Liver (tissue), 9 donors: ENCODE data around the gene CSF1. TPM values are rescaled to one million over a fixed set of nuclear protein-coding genes. Genes with fewer than 3 reads are reported as not detected.

Experiments used
- DNase-seq: peaks from one replicate; pipeline ENCODE4 v3.0.0-alpha.2; 2017; ENCODE audit warnings: low spot score
- H3K27ac ChIP-seq, 2 donors: one replicate each; pipeline ENCODE4 v1.7.0; 2013; ENCODE audit warnings: inconsistent platforms in 2 of 2, low read length in 2 of 2, control low read depth in 1 of 2, low read depth in 1 of 2, mild to moderate bottlenecking in 1 of 2
- H3K27me3 ChIP-seq, 4 donors: one replicate each; pipeline versions ENCODE4 v1.6.1 to v1.7.0; 2013; ENCODE audit warnings: low read length in 3 of 4, inconsistent platforms in 1 of 4, mild to moderate bottlenecking in 1 of 4, moderate library complexity in 1 of 4; ENCODE audit not compliant: control insufficient read depth in 4 of 4, insufficient read depth in 4 of 4
- H3K36me3 ChIP-seq, 4 donors: one replicate each; pipeline versions ENCODE4 v1.6.1 to v1.7.0; 2013; ENCODE audit warnings: low read length in 3 of 4, mild to moderate bottlenecking in 3 of 4, low read depth in 1 of 4, moderate library complexity in 1 of 4; ENCODE audit not compliant: control insufficient read depth in 4 of 4, insufficient read depth in 3 of 4
- H3K4me1 ChIP-seq, 4 donors: one replicate each; pipeline versions ENCODE4 v1.6.1 to v1.7.0; 2013; ENCODE audit warnings: low read length in 3 of 4, mild to moderate bottlenecking in 3 of 4, moderate library complexity in 1 of 4; ENCODE audit not compliant: control insufficient read depth in 4 of 4, insufficient read depth in 4 of 4
- H3K4me3 ChIP-seq, 3 donors: one replicate each; pipeline versions ENCODE4 v1.6.1 to v1.7.0; 2013; ENCODE audit warnings: low read length in 3 of 3, control low read depth in 1 of 3, low read depth in 1 of 3, mild to moderate bottlenecking in 1 of 3
- H3K9ac ChIP-seq, 2 donors: one replicate each; pipeline ENCODE4 v1.7.0; 2013; ENCODE audit warnings: low read length in 2 of 2, mild to moderate bottlenecking in 2 of 2, moderate library complexity in 2 of 2, control low read depth in 1 of 2, low read depth in 1 of 2
- H3K9me3 ChIP-seq, 4 donors: one replicate each; pipeline versions ENCODE4 v1.6.1 to v1.7.0; 2013; ENCODE audit warnings: low read length in 3 of 4; ENCODE audit not compliant: control insufficient read depth in 4 of 4
- EGR1 ChIP-seq, 2 donors: IDR thresholded peaks; 2 replicates each; pipeline ENCODE4 v1.6.1; 2016 to 2018; ENCODE audit warnings: antibody characterized with exemption in 2 of 2, low read depth in 2 of 2
- FOXA2 ChIP-seq: IDR thresholded peaks from 2 replicates; pipeline ENCODE4 v1.6.1; 2016; ENCODE audit warnings: antibody characterized with exemption
- HNF4A ChIP-seq, 2 donors: conservative IDR thresholded peaks; 2 replicates each; pipeline ENCODE4 v1.6.1; 2016; ENCODE audit warnings: antibody characterized with exemption in 2 of 2, mild to moderate bottlenecking in 2 of 2
- HNF4G ChIP-seq: IDR thresholded peaks from 2 replicates; pipeline ENCODE4 v1.6.1; 2016; ENCODE audit warnings: antibody characterized with exemption
- JUND ChIP-seq, 2 donors: IDR thresholded peaks; 2 replicates each; pipeline ENCODE4 v1.6.1; 2016; ENCODE audit warnings: antibody characterized with exemption in 2 of 2
- NR2F2 ChIP-seq: IDR thresholded peaks from 2 replicates; pipeline ENCODE4 v1.6.1; 2016; ENCODE audit warnings: antibody characterized with exemption
- RAD21 ChIP-seq, 2 donors: IDR thresholded peaks; 2 replicates each; pipeline ENCODE4 v1.6.1; 2016; ENCODE audit warnings: antibody characterized with exemption in 2 of 2, mild to moderate bottlenecking in 2 of 2
- RXRA ChIP-seq, 2 donors: IDR thresholded peaks; 2 replicates each; pipeline ENCODE4 v1.6.1; 2017 to 2018; ENCODE audit warnings: antibody characterized with exemption in 2 of 2, mild to moderate bottlenecking in 1 of 2
- SP1 ChIP-seq: IDR thresholded peaks from 2 replicates; pipeline ENCODE4 v1.6.1; 2018; ENCODE audit warnings: antibody characterized with exemption, mild to moderate bottlenecking
- TAF1 ChIP-seq: conservative IDR thresholded peaks from 2 replicates; pipeline ENCODE4 v1.6.1; 2016; ENCODE audit warnings: antibody characterized with exemption, mild to moderate bottlenecking
- YY1 ChIP-seq: IDR thresholded peaks from 2 replicates; pipeline ENCODE4 v1.6.1; 2016; ENCODE audit warnings: antibody characterized with exemption, mild to moderate bottlenecking
- WGBS: extraction: QIAGEN DNeasy Blood & Tissue Kit; methylation state at CpG from one replicate; pipeline ENCODE4 v1.1.7; 2013; 5-methylcytosine and 5-hydroxymethylcytosine counted together
- polyA plus RNA-seq, 2 donors: library from polyadenylated mRNA; stranded (reverse) in 1 of 2; unstranded in 1 of 2; fragments of 200-250 nt in 1 of 2; fragments of >200 nt in 1 of 2; fragmentation: Nextera tagmentation in 1 of 2; extraction: Ambion mirVana in 1 of 2; gene quantifications; one replicate each; pipeline versions ENCODE4 v1.2.1 to v1.2.3, GENCODE V29; 2013 to 2015
- total RNA-seq, 2 donors: library from RNA; depleted of rRNA; stranded (reverse); fragments of >200 nt; gene quantifications; one replicate each; pipeline ENCODE4 v1.2.3, GENCODE V29; 2014
- TF ChIP-seq, protein P1 (sequence below): fragments of 150-350 bp; IDR thresholded peaks from 2 replicates; pipeline ENCODE4 v1.5.1; 2017; ENCODE audit warnings: improper control_type of control experiment, low read depth, low read length; ENCODE audit not compliant: missing input control
- TF ChIP-seq, protein P2 (sequence below): IDR thresholded peaks from 2 replicates; pipeline ENCODE4 v1.6.1; 2016; ENCODE audit warnings: antibody characterized with exemption
- TF ChIP-seq, protein P3 (sequence below): IDR thresholded peaks from 2 replicates; pipeline ENCODE4 v1.6.1; 2016; ENCODE audit warnings: antibody characterized with exemption
- TF ChIP-seq, protein P4 (sequence below): IDR thresholded peaks from 2 replicates; pipeline ENCODE4 v1.6.1; 2016; ENCODE audit warnings: antibody characterized with exemption, mild to moderate bottlenecking
- TF ChIP-seq, protein P5 (sequence below): IDR thresholded peaks from 2 replicates; pipeline ENCODE4 v1.6.1; 2016; ENCODE audit warnings: antibody characterized with exemption
- donor health status: healthy.
- donor health status: healthy.
- donor health status: healthy.
- donor health status: healthy.
- donor health status: healthy.

Gene CSF1
- total and polyA plus RNA-seq, 4 donors: 6.3 to 15.2 (median 11.3) TPM

DNA sequence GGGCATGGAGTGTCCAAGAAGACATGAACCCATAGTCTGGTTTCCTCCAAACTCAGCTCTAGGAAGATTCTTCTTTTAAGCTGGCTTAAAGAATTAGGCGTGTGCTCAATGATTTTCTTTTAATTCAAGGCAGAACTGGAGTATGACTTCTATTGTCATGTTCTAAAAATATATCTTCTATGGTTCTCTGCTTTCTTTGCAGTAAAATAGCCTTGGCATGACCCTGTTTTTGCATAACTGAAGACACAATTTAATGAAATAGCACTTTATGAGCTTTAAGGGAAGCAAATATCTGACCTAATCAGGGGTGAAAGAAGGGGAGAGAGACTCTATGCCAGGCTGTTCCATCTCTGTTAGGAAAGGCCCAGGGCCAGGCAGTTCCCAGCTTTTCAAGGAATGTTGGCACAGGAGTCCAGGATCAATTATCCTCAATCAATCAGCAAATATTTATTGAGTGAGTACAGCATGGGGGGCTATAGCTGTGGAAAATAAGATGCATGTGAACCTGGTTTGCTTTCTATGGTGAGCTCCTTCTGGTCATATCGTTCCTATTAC, 7.2 kb upstream of the CSF1 start:
- DNase-seq: no peak
- no peaks in the 10 kb centered on the region for H3K9me3 ChIP-seq
- H3K9ac ChIP-seq: no peak overlapping the region
- TF ChIP-seq JUND (IDR thresholded peaks at IDR 0.05): no peak
- TF ChIP-seq, protein P1, sequence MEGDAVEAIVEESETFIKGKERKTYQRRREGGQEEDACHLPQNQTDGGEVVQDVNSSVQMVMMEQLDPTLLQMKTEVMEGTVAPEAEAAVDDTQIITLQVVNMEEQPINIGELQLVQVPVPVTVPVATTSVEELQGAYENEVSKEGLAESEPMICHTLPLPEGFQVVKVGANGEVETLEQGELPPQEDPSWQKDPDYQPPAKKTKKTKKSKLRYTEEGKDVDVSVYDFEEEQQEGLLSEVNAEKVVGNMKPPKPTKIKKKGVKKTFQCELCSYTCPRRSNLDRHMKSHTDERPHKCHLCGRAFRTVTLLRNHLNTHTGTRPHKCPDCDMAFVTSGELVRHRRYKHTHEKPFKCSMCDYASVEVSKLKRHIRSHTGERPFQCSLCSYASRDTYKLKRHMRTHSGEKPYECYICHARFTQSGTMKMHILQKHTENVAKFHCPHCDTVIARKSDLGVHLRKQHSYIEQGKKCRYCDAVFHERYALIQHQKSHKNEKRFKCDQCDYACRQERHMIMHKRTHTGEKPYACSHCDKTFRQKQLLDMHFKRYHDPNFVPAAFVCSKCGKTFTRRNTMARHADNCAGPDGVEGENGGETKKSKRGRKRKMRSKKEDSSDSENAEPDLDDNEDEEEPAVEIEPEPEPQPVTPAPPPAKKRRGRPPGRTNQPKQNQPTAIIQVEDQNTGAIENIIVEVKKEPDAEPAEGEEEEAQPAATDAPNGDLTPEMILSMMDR: no peak
- TF ChIP-seq, protein P2, sequence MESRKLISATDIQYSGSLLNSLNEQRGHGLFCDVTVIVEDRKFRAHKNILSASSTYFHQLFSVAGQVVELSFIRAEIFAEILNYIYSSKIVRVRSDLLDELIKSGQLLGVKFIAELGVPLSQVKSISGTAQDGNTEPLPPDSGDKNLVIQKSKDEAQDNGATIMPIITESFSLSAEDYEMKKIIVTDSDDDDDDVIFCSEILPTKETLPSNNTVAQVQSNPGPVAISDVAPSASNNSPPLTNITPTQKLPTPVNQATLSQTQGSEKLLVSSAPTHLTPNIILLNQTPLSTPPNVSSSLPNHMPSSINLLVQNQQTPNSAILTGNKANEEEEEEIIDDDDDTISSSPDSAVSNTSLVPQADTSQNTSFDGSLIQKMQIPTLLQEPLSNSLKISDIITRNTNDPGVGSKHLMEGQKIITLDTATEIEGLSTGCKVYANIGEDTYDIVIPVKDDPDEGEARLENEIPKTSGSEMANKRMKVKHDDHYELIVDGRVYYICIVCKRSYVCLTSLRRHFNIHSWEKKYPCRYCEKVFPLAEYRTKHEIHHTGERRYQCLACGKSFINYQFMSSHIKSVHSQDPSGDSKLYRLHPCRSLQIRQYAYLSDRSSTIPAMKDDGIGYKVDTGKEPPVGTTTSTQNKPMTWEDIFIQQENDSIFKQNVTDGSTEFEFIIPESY: no peak
- TF ChIP-seq, protein P3, sequence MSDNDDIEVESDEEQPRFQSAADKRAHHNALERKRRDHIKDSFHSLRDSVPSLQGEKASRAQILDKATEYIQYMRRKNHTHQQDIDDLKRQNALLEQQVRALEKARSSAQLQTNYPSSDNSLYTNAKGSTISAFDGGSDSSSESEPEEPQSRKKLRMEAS: no peak
- TF ChIP-seq RXRA (IDR thresholded peaks at IDR 0.05): peak in 1 of 2 donors; percentile 45
- TF ChIP-seq, protein P4, sequence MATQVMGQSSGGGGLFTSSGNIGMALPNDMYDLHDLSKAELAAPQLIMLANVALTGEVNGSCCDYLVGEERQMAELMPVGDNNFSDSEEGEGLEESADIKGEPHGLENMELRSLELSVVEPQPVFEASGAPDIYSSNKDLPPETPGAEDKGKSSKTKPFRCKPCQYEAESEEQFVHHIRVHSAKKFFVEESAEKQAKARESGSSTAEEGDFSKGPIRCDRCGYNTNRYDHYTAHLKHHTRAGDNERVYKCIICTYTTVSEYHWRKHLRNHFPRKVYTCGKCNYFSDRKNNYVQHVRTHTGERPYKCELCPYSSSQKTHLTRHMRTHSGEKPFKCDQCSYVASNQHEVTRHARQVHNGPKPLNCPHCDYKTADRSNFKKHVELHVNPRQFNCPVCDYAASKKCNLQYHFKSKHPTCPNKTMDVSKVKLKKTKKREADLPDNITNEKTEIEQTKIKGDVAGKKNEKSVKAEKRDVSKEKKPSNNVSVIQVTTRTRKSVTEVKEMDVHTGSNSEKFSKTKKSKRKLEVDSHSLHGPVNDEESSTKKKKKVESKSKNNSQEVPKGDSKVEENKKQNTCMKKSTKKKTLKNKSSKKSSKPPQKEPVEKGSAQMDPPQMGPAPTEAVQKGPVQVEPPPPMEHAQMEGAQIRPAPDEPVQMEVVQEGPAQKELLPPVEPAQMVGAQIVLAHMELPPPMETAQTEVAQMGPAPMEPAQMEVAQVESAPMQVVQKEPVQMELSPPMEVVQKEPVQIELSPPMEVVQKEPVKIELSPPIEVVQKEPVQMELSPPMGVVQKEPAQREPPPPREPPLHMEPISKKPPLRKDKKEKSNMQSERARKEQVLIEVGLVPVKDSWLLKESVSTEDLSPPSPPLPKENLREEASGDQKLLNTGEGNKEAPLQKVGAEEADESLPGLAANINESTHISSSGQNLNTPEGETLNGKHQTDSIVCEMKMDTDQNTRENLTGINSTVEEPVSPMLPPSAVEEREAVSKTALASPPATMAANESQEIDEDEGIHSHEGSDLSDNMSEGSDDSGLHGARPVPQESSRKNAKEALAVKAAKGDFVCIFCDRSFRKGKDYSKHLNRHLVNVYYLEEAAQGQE: no peak
- no peak for TF ChIP-seq TAF1
- TF ChIP-seq FOXA2: no peak
- peak in 1 of 2 donors; percentile 25 for TF ChIP-seq HNF4A (conservative IDR thresholded peaks at IDR 0.05)
- TF ChIP-seq NR2F2: no peak
- no peak for TF ChIP-seq HNF4G
- no peak for TF ChIP-seq RAD21 (IDR thresholded peaks at IDR 0.05)
- no peak for TF ChIP-seq YY1
- peak; percentile 25 for TF ChIP-seq SP1
- TF ChIP-seq, protein P5, sequence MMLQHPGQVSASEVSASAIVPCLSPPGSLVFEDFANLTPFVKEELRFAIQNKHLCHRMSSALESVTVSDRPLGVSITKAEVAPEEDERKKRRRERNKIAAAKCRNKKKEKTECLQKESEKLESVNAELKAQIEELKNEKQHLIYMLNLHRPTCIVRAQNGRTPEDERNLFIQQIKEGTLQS: no peak
- no peak for TF ChIP-seq EGR1 (IDR thresholded peaks at IDR 0.05; ENCODE audit: low read depth in 2 of 2)
- no peaks in the 10 kb centered on the region for H3K27me3 ChIP-seq
- H3K27ac ChIP-seq: peak overlapping the region; percentile 58 to 73
- WGBS: 76% methylated on average over 2 of the region's 2 CpGs
- no peaks in the 10 kb centered on the region for H3K36me3 ChIP-seq
- no peak overlapping the region for H3K4me3 ChIP-seq
- peaks cover 12 to 44% (median 29%) of the 10 kb centered on the region in 4 donors for H3K4me1 ChIP-seq
